IPS DF 6.9 (cell line): Measurements from ENCODE around the gene LAMB4.

Experiments used
- DNase-seq: peaks from one replicate; pipeline ENCODE4 v3.0.0-alpha.2; 2013; ENCODE audit warnings: low read depth, low spot score
- H3K27ac ChIP-seq: one replicate; pipeline ENCODE4 v1.5.1; 2013; ENCODE audit warnings: low read length, control low read depth
- H3K27me3 ChIP-seq: 2 replicates; pipeline ENCODE4 v1.6.1; 2013; ENCODE audit warnings: mild to moderate bottlenecking, low read length; ENCODE audit not compliant: control insufficient read depth, insufficient read depth
- H3K36me3 ChIP-seq: 2 replicates; pipeline ENCODE4 v1.6.1; 2013; ENCODE audit warnings: low read length; ENCODE audit not compliant: control insufficient read depth, insufficient read depth
- H3K4me1 ChIP-seq: 2 replicates; pipeline ENCODE4 v1.6.1; 2013; ENCODE audit warnings: low read length; ENCODE audit not compliant: control insufficient read depth, insufficient read depth
- H3K4me3 ChIP-seq: 2 replicates; pipeline ENCODE4 v1.5.1; 2013; ENCODE audit warnings: mild to moderate bottlenecking, low read length
- H3K9me3 ChIP-seq: 2 replicates; pipeline ENCODE4 v1.6.1; 2013; ENCODE audit warnings: low read length, inconsistent platforms; ENCODE audit not compliant: control insufficient read depth, insufficient read depth
- WGBS: extraction: QIAGEN DNeasy Blood & Tissue Kit; methylation state at CpG from one replicate; pipeline ENCODE4 v1.1.7; 2013; ENCODE audit warnings: mixed read lengths, missing lambda C conversion rate; ENCODE audit not compliant: insufficient read length, insufficient coverage; 5-methylcytosine and 5-hydroxymethylcytosine counted together

LAMB4 gene

DNA sequence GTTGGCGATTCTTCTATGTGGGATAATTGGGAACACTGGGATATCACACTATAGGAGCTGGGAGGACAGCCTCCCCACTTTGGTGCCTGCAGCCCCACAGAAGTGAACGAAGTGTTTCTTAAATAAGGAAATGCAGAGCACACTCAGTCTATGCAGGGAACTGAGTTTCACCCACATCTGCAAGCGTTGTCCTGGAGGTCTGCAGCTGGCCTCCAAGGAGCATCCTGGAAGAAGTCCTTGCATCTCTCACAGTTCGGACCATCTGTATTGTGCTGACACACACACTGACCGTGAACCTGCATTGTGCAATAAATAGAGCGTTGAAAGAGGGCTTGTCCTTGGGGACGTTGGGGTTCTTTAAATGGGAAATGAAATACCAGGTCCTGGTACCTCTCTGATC is 25.8 kb downstream of the LAMB4 start:
- no peak for DNase-seq
- no peaks in the 10 kb centered on the region for H3K36me3 ChIP-seq
- no peaks in the 10 kb centered on the region for H3K4me1 ChIP-seq
- H3K9me3 ChIP-seq = no peaks in the 10 kb centered on the region
- no peaks in the 10 kb centered on the region for H3K27me3 ChIP-seq
- no CpG with 5 or more reads among the region's 7 CpGs for WGBS
- H3K27ac ChIP-seq = no peak overlapping the region
- H3K4me3 ChIP-seq = no peak overlapping the region

DNA sequence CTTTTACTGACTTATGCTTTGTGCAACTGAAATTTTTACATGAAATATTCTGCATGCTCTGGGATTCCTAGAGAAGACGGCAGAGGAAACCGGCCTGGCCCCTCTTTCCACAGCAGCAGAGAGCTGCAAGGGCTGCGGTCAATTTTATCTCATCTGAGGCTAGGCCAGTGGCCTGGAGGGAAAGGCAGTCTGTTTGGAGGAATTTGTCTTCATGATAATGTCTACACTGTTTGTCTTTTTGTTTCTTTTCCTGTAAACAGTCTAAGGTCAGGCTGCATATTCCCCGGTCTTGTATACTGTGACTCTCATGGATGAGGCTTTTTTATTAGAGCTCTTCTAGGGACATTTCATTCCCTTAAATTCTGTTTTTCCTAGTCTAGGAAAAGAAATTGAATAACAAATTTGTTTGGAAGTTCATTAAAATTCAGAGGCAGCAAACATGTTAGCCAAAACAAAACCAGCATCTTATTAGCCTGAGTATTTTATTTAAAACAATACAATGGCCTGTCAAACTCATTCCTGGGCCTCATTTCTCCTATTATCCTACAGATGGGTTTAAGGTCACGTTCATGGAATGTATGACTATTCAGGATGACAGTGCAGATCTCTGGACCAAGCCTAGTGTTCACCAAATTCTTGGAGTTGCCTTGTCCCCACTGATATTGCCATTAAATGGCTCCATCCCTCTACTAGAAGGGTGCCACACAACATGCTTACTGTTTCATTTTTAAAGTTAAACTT is 26.4 kb downstream of the LAMB4 start:
- no peak for DNase-seq
- no peaks in the 10 kb centered on the region for H3K9me3 ChIP-seq
- no peak overlapping the region for H3K4me3 ChIP-seq
- no peaks in the 10 kb centered on the region for H3K27me3 ChIP-seq
- no peak overlapping the region for H3K27ac ChIP-seq
- H3K4me1 ChIP-seq = no peaks in the 10 kb centered on the region
- no CpG with 5 or more reads among the region's 5 CpGs for WGBS
- H3K36me3 ChIP-seq = no peaks in the 10 kb centered on the region

DNA sequence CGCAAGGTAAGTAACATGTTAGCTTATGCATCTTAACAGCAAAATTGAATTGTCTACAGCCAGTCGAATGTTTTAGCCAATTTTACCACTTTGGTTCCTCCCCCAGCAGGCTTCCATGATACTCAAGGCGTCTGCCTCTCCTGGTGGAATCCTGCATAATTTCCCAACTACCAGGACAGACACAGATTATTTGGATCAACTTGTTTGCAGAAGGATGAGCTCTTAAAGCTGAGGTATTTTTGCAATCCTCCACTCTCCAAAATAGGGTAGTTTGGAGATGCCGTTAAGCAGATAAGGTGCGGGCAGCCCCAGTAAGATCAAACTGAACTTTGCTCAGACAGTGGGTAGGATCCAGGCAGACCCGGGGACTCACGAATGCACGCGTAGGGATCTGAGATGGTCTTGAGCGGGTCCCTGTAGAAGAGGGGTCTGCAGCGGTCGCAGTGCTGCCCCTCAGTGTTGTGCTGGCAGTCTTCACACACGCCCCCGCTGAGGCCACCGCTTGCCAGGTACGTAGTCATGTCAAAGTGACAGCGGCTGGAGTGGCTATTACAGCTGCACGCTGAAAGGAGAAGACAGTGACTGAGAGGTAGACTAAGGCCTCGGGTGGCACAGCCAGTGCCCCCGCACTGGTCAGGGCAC is 27.4 kb downstream of the LAMB4 start:
- H3K27me3 ChIP-seq = no peaks in the 10 kb centered on the region
- WGBS = no CpG with 5 or more reads among the region's 20 CpGs
- no peak for DNase-seq
- no peak overlapping the region for H3K4me3 ChIP-seq
- H3K4me1 ChIP-seq = no peaks in the 10 kb centered on the region
- no peaks in the 10 kb centered on the region for H3K9me3 ChIP-seq
- H3K36me3 ChIP-seq = no peaks in the 10 kb centered on the region
- H3K27ac ChIP-seq = no peak overlapping the region

DNA sequence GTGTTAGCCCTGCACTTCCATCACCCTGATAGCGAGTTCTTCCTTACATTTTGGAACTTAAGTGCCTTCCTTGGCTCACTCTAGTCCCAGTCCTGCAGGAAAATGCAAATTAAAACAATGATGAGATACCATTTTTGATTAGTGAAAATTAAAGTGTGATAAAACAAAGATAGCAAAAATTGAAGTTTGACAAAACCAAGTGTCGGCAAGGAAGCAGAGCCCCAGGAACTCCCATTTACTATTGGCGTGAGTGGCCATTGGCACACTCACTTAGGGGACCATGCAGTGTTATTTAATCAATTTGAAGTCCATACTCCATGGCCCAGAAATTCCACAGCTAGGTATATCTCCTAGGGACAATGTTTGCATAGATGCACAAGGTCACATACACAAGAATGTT is 28.4 kb downstream of the LAMB4 start:
- DNase-seq = no peak
- no peak overlapping the region for H3K4me3 ChIP-seq
- no peaks in the 10 kb centered on the region for H3K27me3 ChIP-seq
- H3K36me3 ChIP-seq = no peaks in the 10 kb centered on the region
- H3K27ac ChIP-seq = no peak overlapping the region
- no peaks in the 10 kb centered on the region for H3K4me1 ChIP-seq
- WGBS = no CpG with 5 or more reads among the region's 3 CpGs
- no peaks in the 10 kb centered on the region for H3K9me3 ChIP-seq

DNA sequence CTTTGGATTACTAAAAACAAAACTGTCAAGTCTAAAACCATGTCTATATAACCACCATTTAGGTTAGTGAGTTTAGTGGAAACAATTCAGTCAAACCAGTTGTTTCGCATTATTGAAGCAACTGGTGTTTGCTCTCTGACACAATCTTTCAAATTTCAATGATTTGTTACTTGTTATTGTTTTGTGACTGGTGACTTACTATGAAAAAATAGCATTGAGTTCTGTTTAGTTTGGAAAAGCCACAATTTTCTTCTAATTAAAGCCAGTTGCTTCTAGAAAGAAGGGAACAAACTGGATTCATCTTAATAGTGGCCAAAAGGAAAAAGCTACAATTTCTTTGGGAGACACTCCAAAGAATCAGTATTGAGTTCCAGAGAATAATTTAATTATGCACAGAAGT is 30.4 kb downstream of the LAMB4 start:
- Histone ChIP-seq H3K27me3 (no peaks in the 10 kb centered on the region), H3K4me3 (no peak overlapping the region), H3K4me1 (no peaks in the 10 kb centered on the region), H3K36me3 (no peaks in the 10 kb centered on the region), H3K27ac (no peak overlapping the region), H3K9me3 (no peaks in the 10 kb centered on the region)
- DNase-seq = no peak
- no CpG with 5 or more reads among the region's 1 CpG for WGBS

DNA sequence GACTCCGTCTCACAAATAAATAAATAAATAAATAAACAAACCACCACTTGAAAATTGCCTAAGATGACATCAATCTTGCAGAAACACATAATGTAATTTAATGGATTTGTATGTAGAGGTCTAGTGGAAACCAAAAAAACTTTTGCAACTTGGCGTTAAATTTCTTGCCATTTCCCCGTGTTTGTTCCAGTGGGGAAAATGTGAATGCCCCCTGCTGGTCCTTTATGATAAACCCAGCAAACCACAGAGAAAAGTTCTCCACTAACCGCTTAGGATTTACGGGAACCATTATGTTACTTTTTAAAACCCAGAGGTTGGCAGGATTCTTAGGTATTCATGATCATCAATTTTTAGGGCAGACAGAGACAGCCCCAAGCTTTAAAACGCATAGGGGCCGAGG is 32.5 kb downstream of the LAMB4 start:
- DNase-seq = no peak
- Histone ChIP-seq H3K4me1 (no peaks in the 10 kb centered on the region), H3K9me3 (no peaks in the 10 kb centered on the region), H3K4me3 (no peak overlapping the region), H3K27me3 (no peaks in the 10 kb centered on the region), H3K27ac (no peak overlapping the region), H3K36me3 (no peaks in the 10 kb centered on the region)
- no CpG with 5 or more reads among the region's 7 CpGs for whole genome bisulfite sequencing

DNA sequence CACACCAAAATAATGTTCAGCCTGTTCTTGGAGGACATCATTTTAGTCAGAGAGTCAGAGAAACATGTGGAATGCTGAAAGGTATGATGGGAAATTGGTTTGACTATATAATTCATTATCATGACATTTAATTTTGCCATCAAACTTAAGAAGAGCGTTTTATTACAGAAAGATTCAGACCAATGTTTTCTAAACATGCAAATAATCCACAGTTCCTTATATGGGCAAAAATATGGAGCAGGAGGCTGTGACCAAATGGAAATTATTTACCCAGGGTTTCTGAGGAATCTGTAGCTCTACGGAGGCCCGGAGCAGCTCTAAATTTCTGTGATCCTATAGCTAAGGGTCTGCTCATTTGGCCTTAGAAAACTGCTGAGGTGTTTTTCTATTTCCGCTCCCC is 33.2 kb downstream of the LAMB4 start:
- H3K9me3 ChIP-seq = no peaks in the 10 kb centered on the region
- WGBS = no CpG with 5 or more reads among the region's 4 CpGs

DNA sequence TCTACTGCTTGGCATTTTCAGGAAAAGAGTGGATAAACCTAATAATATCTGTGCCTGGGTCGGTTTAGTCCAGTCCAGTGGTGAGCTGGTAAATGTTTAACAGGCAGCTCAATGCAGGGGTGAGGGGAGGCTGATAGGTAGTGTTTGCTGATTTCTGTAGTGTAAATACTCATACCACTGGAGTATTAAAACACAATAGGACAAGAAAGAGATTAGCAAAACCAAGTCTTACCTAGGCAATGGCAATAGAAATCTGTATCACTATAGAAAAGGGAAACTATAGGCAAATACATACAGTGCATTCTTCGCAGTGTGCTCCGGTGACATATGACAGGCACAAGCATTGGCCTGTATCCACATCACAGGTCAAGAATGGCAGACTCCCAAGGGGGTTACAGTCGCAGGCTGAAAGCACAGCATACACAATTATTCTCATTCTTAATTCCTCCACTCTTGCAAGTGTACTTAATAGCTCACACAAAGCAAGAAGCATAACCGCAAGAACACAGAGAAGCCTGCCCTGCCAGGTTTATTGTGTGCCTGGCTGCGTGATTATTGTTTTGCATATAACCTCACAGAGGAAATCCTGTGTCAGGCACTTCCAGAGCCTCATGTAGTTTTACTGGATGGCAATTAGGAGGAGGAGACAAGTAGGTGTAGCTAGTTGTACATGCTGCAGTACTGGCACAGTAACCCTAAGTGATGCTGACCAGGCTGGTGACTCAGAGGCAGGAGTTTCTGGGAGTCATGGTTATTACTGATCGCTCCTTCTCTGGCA is 35.0 kb downstream of the LAMB4 start:
- no peaks in the 10 kb centered on the region for H3K27me3 ChIP-seq
- no peaks in the 10 kb centered on the region for H3K36me3 ChIP-seq
- no peaks in the 10 kb centered on the region for H3K4me1 ChIP-seq
- H3K4me3 ChIP-seq = no peak overlapping the region
- no peak overlapping the region for H3K27ac ChIP-seq
- WGBS = no CpG with 5 or more reads among the region's 7 CpGs
- H3K9me3 ChIP-seq = no peaks in the 10 kb centered on the region
- no peak for DNase-seq

More for the DNA sequence above, 33.2 kb downstream of the LAMB4 start:
- H3K36me3 ChIP-seq = no peaks in the 10 kb centered on the region
- no peak for DNase-seq
- no peak overlapping the region for H3K4me3 ChIP-seq
- H3K27ac ChIP-seq = no peak overlapping the region
- no peaks in the 10 kb centered on the region for H3K27me3 ChIP-seq
- no peaks in the 10 kb centered on the region for H3K4me1 ChIP-seq

DNA sequence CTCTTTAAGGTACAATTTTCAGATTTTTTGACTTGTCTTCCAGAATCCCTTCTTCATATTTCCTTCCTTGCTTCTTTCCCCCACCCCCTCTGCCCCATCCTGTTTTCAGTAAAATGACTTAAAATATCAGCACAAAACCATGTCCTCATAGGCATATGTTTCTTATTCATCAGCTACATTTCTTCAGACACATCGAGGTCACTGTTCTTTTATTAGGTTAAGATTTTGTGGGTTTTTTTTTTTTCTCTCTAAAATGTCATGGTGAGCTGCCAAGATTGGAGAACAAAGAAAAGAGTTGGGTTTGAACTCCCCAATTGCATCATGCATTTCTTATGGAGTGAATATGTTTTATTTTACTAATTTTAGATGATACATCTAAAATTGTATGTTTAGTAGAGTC is 35.8 kb downstream of the LAMB4 start:
- DNase-seq = no peak
- H3K27me3 ChIP-seq = no peaks in the 10 kb centered on the region
- no peaks in the 10 kb centered on the region for H3K36me3 ChIP-seq
- no CpG with 5 or more reads among the region's 1 CpG for WGBS
- no peak overlapping the region for H3K27ac ChIP-seq
- H3K4me1 ChIP-seq = no peaks in the 10 kb centered on the region
- H3K9me3 ChIP-seq = no peaks in the 10 kb centered on the region
- H3K4me3 ChIP-seq = no peak overlapping the region

DNA sequence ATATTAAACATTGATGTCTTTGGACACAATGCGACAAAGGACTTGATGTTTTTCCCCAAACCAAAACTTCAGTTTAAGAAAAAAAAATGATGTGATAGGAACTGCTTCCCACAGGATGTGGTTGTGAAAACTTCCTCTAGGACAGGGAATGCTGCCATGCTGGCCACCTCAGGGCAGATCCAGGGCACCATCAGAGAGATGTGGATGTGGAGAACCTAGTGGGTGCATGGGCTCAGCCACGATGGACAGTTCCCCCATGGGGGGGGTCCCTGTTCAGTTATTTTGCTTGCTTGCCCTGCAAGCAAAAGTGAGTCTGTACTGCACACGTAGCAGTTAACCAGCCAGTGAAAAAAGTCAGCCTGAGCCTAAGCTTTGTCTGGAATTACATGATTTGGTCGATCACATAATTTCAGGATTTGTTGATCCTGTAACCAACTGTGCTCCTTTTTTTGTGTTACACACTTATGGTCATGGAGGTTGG is 36.3 kb downstream of the LAMB4 start:
- Histone ChIP-seq H3K36me3 (no peaks in the 10 kb centered on the region), H3K27me3 (no peaks in the 10 kb centered on the region), H3K4me3 (no peak overlapping the region), H3K27ac (no peak overlapping the region), H3K9me3 (no peaks in the 10 kb centered on the region), H3K4me1 (no peaks in the 10 kb centered on the region)
- DNase-seq = no peak
- WGBS = no CpG with 5 or more reads among the region's 4 CpGs
